ENCODE measurements around the gene NECAP2.
A peak's percentile ranks its signal among the peaks of the same experiment; 100 is the strongest.
"Not testable (repeated sequence)": the region's sequence is repeated elsewhere in the genome, so short reads cannot be mapped to it uniquely, and the experiment has no call there.

The NECAP2 gene

DNA sequence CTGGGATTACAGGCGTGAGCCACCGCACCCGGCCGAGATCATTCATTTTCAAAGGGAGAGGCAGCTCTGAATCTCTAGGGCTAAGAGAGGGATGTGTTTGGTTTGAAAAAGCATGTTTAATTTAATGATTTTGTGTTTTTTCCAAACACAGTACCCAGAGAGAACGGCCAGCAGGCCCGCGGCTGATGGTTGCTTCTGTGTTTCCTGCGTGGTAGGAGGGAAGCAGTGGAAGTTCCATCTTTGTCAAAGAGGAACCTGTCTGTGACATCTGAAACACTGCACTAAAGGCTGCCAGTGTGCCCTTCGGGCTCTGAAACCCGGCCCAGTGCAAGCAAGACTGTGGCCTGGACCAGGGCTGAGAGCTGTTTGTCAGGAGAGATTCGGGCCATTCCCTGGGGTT is 59.9 kb downstream of the NECAP2 start:
- DNase-seq: not testable (repeated sequence)

DNA sequence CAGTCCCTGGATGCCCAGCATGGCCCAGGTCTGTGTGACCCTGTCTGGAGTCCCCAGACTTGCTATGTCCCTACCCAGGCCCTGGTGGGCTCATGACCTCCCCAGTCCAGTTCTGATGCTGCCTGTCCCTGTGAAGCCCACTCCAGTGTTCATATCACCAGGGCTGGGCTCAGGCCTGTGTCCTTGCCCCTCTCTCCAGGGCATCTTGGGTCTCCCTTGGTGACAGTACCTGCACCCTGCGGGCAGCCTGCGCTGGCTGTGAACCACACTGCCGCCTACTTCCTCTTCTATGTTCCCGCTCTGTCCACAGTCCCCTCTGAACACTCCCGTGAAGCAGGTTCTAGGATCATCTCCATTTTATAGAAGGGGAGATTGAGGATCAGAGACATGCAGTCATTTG is 60.5 kb downstream of the NECAP2 start:
- DNase-seq: not testable (repeated sequence)

DNA sequence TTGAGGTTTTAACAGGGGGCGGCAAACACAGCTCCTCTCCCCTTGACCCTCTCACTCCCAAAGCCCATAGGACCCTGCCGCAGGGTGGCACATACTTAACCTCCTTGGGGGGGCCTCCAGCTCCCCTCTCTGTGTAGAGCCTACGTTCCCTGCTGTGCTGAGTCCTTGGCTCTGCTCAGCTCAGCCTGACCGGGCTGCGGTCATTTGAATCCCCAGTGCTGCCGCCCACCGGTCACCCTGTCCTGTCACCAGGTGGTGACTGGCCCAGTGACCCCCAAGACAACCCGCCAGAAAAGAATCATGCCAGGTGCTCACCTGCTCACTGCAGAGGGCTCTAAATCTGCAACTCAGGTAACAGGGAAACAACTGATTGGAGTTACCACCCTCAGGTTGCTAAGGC is 60.9 kb downstream of the NECAP2 start:
- not testable (repeated sequence) for DNase-seq

DNA sequence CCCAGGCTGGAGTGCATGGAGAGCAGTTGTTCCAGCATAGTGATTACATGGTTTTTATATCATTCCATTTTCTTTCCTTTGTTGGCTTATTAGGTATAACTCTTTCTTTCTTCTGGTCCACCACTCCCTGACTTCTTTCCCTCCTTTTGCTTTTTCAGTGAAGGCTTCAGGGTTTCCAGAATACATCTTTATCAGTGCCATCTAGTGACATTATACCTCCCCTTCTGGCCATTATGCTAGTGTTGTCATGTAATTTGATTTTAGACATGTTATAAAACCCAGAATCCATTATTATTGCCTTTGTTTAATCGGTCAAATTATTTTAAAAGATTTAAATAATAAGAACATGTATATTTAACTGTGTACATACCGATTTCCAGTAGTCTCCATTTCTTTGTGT is 63.0 kb downstream of the NECAP2 start:
- DNase-seq: no peak

DNA sequence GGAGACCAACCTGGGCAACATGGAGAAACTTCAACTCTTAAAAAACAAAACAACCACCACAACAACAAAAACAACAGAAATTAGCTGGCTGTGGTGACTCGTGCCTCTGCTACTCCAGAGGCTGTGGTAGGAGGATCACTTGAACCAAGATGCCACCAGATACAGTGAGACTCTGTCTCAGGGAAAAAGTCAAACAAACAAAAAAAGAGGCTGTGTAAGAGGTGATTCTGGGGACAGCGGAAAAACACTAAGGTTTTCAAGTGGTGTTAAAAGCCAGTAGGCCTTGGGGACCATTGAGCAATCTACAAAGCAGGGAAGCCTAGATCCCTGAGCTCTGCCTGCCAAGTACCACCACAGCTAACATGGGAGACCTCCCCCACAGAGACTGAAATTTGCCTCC is 65.3 kb downstream of the NECAP2 start:
- DNase-seq: not testable (repeated sequence)

DNA sequence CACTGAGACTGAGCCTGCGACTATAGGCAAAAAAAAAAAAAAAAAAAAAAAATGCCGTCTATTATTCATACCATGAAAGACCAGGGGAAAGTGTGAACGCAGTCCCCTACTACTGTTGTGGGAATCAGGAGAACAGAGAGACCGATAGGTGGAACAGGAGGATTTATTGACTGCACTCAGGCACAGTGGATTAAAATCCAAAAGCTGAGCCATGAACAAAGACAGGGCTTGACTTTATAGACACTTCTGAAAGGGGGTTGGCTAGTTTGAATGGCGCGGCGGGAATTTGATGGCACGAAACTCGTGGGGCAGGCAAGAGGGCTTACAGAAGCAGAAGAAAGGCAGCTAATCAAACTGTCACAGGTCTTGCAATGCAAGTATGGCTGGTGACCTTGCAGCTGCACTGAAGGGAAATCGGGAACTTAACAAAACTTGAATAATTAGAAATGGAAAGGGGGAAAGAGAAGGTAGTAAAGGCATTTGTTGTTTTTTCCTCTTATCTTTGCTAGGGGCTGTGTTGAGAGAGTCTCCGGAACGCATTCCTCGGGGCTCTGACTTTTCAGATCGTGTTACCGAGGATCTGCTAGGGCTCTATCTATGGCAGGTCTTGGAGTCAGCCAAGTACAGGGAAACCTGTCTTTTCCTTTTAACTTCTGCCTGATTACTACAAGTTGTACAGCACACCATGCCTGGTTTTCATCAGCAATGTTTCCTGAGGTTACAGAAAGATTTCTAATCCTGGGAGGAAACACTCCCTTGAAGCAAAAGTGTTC is 66.0 kb downstream of the NECAP2 start:
- DNase-seq: not testable (repeated sequence)

DNA sequence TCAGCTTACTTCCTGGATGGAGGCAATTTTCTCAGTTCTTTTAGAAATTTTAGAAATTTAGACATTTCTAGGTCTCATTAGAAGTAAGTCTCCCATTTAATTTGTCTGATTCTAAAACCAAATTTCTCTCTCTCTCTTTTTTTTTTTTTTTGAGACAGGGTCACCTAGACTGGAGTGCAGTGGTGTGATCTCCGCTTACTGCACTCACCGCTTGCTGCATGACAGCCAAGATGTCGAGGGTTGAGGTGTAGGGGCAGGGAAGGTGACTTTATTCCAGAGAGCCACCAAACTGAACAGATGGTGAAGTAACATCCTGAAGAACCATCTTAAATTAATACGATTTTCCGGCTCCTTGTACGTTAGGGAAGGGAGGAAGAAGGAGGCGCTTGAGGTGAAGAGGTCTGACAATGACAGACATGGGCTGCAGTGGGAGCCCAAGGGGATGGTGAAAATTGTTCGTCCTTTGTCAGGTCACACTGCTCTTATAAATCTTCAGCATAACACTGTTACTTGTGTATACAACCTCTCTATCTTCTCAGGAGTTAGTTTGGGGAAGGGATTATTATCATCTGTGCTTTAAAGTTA is 68.4 kb downstream of the NECAP2 start:
- DNase-seq: peak; percentile 32
